GM12892 (cell line): ENCODE measurements around the gene SLC25A40. TPM values are rescaled to one million over a fixed set of nuclear protein-coding genes. Genes with fewer than 3 reads are reported as not detected.
"Not testable (repeated sequence)": the region's sequence is repeated elsewhere in the genome, so short reads cannot be mapped to it uniquely, and the experiment has no call there.

ENCODE experiments used
- DNase-seq: peaks from one replicate; pipeline ENCODE4 v3.0.0; 2011; ENCODE audit not compliant: insufficient read length
- FAIRE-seq: peaks from 2 replicates; lab custom pipeline; 2011; peaks lifted over from hg19 to GRCh38; lab: Jason Lieb, UNC
- POLR2A ChIP-seq: IDR thresholded peaks from 2 replicates; pipeline ENCODE4 v1.6.1; 2011; ENCODE audit warnings: low read depth, low read length, control low read depth
- POLR2AphosphoS5 ChIP-seq: IDR thresholded peaks from 2 replicates; pipeline ENCODE4 v1.6.1; 2011; ENCODE audit warnings: low read depth, low read length, control low read depth
- TAF1 ChIP-seq: IDR thresholded peaks from 2 replicates; pipeline ENCODE4 v1.6.1; 2011; ENCODE audit warnings: low read depth, mild to moderate bottlenecking, control low read depth, low read length, borderline replicate concordance
- polyA plus RNA-seq: library from polyadenylated mRNA; unstranded; fragments of >200 nt; gene quantifications from one replicate; pipeline ENCODE4 v1.2.1, GENCODE V29; 2012; ENCODE audit warnings: missing spikeins, inconsistent platforms; ENCODE audit not compliant: missing spikeins

The SLC25A40 gene
- polyA plus RNA-seq = 28.4 TPM

DNA sequence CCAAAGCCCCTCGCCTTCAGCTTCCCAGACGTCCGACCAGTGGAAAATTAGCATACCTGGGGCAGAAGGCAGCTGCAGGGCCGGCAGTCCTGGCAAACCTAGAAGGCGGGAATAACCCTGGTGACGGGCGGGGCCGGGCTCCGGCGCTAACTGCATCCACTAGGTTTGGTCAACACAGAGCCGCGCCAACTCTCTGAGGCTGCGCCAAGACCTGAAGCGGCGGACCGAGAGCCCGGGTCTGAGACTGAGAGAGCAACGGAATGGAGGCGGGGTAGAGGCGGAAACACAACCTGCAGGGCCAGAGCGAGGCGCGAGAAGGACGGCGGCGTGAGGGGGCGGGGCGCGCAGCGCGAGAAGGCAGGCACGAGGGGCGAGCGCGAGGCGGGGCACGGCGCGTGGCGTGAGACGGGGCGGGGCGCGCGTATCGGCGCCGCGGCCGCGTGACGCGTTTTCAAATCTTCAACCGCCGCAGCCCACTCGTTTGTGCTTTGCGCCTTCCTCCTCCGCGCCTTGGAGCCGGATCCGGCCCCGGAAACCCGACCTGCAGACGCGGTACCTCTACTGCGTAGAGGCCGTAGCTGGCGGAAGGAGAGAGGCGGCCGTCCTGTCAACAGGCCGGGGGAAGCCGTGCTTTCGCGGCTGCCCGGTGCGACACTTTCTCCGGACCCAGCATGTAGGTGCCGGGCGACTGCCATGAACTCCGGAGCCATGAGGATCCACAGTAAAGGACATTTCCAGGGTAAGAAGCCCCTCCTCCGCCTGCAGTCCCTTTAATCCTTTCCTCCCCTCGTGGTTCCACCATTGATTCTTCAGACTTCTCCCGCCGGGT, at the start of gene SLC25A40, which contains the start of gene DBF4:
TSS of gene SLC25A40 (minus strand) at position 321 of the 829 bp plus-strand sequence. CDS start 17,633 bp downstream, outside the sequence.
TSS of gene DBF4 (plus strand) at position 454 of the 829 bp plus-strand sequence. CDS start at position 694, 240 bp downstream.
- peak; percentile 75 for DNase-seq
- peak; percentile 87 for TF ChIP-seq POLR2AphosphoS5
- peak; percentile 94 for TF ChIP-seq POLR2A
- peak; percentile 65; the same call in 1 of the 2 replicates for TF ChIP-seq TAF1
- FAIRE-seq = peak; percentile 98

DNA sequence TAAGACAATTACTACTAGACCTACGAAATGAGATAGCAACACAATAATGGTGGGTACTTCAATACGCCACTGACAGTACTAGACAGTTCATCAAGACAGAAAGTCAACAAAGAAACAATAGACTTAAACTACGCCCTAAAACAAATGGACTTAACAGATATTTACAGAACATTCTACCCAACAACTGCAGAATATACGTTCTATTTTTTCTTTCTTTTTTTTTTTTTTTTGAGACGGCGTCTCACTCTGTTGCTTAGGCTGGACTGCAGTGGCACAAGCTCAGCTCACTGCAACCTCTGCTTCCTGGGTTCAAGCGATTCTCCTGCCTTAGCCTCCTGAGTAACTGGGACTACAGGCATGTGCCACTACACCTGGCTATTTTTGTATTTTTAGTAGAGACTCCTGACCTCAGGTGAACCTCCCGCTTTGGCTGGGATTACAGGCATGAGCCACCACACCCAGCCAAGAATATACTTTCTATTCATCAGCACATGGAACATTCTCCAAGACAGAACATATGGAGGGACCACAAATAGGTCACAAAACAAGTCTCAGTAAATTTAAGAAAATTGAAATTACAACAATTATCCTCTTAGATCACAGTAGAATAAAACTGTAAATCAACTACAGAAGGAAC, 46.7 kb upstream of the SLC25A40 start:
- FAIRE-seq, DNase-seq: not testable (repeated sequence)

GRCh38 chr7:87920578-87920977, 44.4 kb upstream of the SLC25A40 start:
- no peak for FAIRE-seq
- no peak for DNase-seq
- TF ChIP-seq POLR2A = no peak
- TF ChIP-seq TAF1 = no peak
- TF ChIP-seq POLR2AphosphoS5 = no peak

GRCh38 chr7:87919875-87920274, 43.7 kb upstream of the SLC25A40 start:
- TF ChIP-seq TAF1 (no peak), POLR2AphosphoS5 (no peak), POLR2A (no peak)
- FAIRE-seq = no peak
- DNase-seq = no peak

DNA sequence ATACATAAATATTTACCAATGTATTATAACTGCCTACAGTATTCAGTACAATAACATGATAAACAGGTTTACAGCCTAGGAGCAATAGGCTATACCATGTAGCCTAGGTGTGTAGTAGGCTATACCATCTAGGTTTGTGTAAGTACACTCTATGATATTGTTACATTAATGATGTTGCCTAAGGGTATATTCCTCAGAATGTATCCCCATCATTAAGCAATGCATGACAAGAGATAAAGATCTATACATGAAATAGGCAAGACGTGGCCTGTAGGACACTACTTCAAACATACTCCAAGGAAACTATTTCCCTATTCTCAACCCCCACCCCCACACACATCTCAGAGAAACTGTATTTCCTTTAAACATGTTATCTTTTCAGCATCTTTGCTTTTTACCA, 42.6 kb upstream of the SLC25A40 start:
- FAIRE-seq = no peak
- DNase-seq = no peak
- TF ChIP-seq POLR2AphosphoS5 (no peak), POLR2A (no peak), TAF1 (no peak)

GRCh38 chr7:87912121-87912520, 36.0 kb upstream of the SLC25A40 start:
- no peak for DNase-seq
- no peak for FAIRE-seq
- TF ChIP-seq POLR2A (no peak), TAF1 (no peak), POLR2AphosphoS5 (no peak)

DNA sequence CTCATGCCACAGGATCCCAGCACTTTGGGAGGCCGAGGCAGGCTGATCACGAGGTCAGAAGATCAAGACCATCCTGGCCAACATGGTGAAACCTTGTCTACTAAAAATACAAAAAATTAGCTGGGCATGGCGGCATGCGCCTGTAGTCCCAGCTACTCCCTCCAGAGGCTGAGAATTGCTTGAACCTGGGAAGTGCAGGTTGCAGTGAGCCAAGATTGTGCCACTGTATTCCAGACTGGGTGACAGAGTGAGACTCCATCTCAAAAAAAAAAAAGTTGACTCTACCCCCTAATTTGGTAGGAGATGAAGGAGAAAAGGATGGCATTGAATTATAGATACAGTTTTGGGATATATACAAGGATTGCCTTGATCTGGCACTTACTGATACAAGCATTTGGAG, 32.7 kb upstream of the SLC25A40 start:
- DNase-seq, FAIRE-seq: not testable (repeated sequence)
- peak; percentile 50 for TF ChIP-seq POLR2AphosphoS5

GRCh38 chr7:87907136-87907906, 31.2 kb upstream of the SLC25A40 start:
- DNase-seq = not testable (repeated sequence)
- peak; percentile 44 for FAIRE-seq

DNA sequence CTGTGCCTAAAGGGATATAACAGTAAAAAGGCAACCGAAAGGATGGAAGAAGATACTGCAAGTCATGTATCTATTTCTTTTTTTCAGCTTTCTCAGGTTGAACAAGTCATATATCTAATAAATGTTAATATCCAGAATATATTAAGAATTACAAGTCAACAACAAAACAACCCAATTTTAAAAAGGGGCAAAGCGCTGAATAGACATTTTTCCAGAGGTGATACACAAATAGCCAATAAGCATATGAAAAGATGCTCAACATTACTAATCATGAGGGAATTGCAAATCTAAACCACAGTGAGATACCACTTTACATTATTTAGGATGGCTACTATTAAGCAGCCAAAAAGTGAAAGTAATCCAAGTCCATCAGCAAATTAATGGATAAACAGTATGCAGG, 23.1 kb upstream of the SLC25A40 start:
- FAIRE-seq (peak; percentile 53), DNase-seq (no peak)
- no peak for TF ChIP-seq TAF1
- TF ChIP-seq POLR2AphosphoS5 = no peak
- TF ChIP-seq POLR2A = no peak

- TF ChIP-seq TAF1 (no peak), POLR2A (no peak), POLR2AphosphoS5 (no peak)
- FAIRE-seq (no peak), DNase-seq (no peak)
Observed at GRCh38 chr7:87895363-87895762, 19.2 kb upstream of the SLC25A40 start.

GRCh38 chr7:87886875-87887274, 10.7 kb upstream of the SLC25A40 start:
- no peak for DNase-seq
- FAIRE-seq = no peak
- TF ChIP-seq POLR2A (no peak), TAF1 (no peak), POLR2AphosphoS5 (no peak)
